A549 treated with Mapracorat at 1 μM for 4 hours (cell line): ENCODE measurements around the gene MYH7B. TPM values are rescaled to one million over a fixed set of nuclear protein-coding genes. Genes with fewer than 3 reads are reported as not detected.

Experiments used
- total RNA-seq: library from RNA; stranded (reverse); fragments of 200-300 nt; extraction: Qiagen RNA extraction; gene quantifications from 5 replicates; pipeline ENCODE4 v1.2.3, GENCODE V29; 2022

Gene MYH7B
- 0.05 to 0.22 TPM (median 0.12 TPM) in 4 of 5 replicates, not detected in the other for total RNA-seq

GRCh38 chr20:34955231-34956040 is at the start of gene MYH7B, which contains the start of gene GSS:
Gene MYH7B, plus strand, starts transcription at chr20:34955868. Its CDS starts 22,138 bp downstream, at chr20:34978006.
Gene GSS, minus strand, starts transcription at chr20:34955806. Its CDS starts 3,954 bp downstream, at chr20:34951852.

Other genes with a start within 250 kb of the MYH7B start
- gene NCOA6, start 130.2 kb upstream of the MYH7B start, total RNA-seq: 18.4 to 21.7 TPM (median 19.9 TPM) in 5 replicates
- gene GGT7, start 83.0 kb upstream of the MYH7B start, total RNA-seq: 6.6 to 8.5 TPM (median 7.1 TPM) in 5 replicates
- 8.7 to 11.2 TPM (median 9.1 TPM) in 5 replicates for gene ACSS2, start 79.3 kb upstream of the MYH7B start, total RNA-seq
- 57.5 to 59.2 TPM (median 58.4 TPM) in 5 replicates for gene GSS, start 62 bp upstream of the MYH7B start, total RNA-seq
- 50.6 to 63.3 TPM (median 59.3 TPM) in 5 replicates for gene TRPC4AP, start 136.9 kb downstream of the MYH7B start, total RNA-seq
- 49.7 to 55.3 TPM (median 54.3 TPM) in 5 replicates for gene EDEM2, start 191.5 kb downstream of the MYH7B start, total RNA-seq
- 104 to 149 TPM (median 141 TPM) in 5 replicates for gene PROCR, start 216.2 kb downstream of the MYH7B start, total RNA-seq